Measurements from ENCODE around the gene MAPK9.

DNA sequence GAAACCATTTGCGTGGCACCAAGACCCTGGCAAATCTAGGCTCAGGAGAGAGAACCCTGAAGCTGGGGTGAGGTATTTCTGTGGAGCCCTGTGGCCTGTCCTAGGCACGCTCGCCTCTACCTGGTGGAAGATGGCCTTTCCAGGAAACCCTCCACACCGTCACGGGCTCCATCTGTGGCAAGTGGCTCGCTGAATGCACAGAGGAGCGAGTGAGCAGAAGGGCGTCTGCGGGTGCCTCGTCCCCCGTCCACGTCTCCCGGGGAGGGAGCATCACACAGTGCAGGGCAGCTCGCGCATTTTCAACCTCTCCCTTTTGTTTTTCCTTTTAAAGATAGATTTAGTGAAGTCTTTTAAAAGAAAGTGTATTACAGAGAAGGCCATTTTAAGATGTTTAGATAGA is 57.6 kb downstream of the MAPK9 start:
- TF ChIP-seq, protein P1, sequence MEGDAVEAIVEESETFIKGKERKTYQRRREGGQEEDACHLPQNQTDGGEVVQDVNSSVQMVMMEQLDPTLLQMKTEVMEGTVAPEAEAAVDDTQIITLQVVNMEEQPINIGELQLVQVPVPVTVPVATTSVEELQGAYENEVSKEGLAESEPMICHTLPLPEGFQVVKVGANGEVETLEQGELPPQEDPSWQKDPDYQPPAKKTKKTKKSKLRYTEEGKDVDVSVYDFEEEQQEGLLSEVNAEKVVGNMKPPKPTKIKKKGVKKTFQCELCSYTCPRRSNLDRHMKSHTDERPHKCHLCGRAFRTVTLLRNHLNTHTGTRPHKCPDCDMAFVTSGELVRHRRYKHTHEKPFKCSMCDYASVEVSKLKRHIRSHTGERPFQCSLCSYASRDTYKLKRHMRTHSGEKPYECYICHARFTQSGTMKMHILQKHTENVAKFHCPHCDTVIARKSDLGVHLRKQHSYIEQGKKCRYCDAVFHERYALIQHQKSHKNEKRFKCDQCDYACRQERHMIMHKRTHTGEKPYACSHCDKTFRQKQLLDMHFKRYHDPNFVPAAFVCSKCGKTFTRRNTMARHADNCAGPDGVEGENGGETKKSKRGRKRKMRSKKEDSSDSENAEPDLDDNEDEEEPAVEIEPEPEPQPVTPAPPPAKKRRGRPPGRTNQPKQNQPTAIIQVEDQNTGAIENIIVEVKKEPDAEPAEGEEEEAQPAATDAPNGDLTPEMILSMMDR (IDR thresholded peaks at IDR 0.05): no peak
- TF ChIP-seq POLR2A (IDR thresholded peaks at IDR 0.05): no peak

Data from thyroid gland (tissue), 4 donors.